ENCODE measurements around the gene MEGF8.

DNA sequence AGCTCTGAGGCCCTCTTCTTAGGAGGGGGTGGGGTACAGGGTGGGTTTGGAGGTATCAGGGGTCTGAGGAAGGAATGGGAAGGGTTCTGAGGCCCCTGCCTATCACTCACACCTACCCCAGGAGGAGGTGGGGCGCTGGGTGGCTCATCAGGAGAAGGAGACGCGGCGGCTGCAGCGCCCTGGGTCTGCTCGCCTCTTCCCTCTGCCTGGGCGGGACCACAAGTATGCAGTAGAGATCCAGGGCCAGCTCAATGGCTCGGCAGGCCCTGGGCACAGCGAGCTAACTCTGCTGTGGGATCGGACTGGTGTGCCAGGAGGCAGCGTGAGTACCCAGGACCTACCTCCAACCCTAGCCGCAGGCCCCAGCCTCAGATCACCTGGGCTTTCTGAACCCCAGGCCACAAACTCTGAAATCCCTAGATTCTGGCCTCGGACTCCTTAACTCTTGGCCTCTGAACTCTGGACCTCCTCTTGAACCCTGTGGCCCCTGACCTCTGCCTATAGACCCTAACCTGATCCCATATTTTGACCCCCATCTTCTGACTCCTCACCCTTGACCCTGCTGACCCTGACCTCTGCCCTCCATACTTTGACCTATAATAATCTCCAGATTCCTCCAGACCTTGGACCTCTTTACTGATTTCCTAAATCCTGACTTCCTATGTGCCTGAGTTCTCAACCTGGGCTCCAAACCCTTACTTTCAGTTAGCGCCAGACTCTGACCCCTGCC is 24.1 kb downstream of the MEGF8 start:
- TF ChIP-seq ZBTB7A (IDR thresholded peaks at IDR 0.05; ENCODE audit: low read depth) = no peak
- no peak for TF ChIP-seq CREB1 (IDR thresholded peaks at IDR 0.05; ENCODE audit: low read depth)
- no peak for TF ChIP-seq YY1 (IDR thresholded peaks at IDR 0.05; ENCODE audit: low read depth)
- no peak for TF ChIP-seq RAD21 (IDR thresholded peaks at IDR 0.05; ENCODE audit: low read depth)
- no peak for TF ChIP-seq EP300 (IDR thresholded peaks at IDR 0.05; ENCODE audit: borderline replicate concordance)
- TF ChIP-seq, protein P1, sequence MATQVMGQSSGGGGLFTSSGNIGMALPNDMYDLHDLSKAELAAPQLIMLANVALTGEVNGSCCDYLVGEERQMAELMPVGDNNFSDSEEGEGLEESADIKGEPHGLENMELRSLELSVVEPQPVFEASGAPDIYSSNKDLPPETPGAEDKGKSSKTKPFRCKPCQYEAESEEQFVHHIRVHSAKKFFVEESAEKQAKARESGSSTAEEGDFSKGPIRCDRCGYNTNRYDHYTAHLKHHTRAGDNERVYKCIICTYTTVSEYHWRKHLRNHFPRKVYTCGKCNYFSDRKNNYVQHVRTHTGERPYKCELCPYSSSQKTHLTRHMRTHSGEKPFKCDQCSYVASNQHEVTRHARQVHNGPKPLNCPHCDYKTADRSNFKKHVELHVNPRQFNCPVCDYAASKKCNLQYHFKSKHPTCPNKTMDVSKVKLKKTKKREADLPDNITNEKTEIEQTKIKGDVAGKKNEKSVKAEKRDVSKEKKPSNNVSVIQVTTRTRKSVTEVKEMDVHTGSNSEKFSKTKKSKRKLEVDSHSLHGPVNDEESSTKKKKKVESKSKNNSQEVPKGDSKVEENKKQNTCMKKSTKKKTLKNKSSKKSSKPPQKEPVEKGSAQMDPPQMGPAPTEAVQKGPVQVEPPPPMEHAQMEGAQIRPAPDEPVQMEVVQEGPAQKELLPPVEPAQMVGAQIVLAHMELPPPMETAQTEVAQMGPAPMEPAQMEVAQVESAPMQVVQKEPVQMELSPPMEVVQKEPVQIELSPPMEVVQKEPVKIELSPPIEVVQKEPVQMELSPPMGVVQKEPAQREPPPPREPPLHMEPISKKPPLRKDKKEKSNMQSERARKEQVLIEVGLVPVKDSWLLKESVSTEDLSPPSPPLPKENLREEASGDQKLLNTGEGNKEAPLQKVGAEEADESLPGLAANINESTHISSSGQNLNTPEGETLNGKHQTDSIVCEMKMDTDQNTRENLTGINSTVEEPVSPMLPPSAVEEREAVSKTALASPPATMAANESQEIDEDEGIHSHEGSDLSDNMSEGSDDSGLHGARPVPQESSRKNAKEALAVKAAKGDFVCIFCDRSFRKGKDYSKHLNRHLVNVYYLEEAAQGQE (IDR thresholded peaks at IDR 0.05; ENCODE audit: low read depth) = no peak
- TF ChIP-seq TCF12 (IDR thresholded peaks at IDR 0.05; ENCODE audit: low read depth) = no peak
- TF ChIP-seq TAF1 (IDR thresholded peaks at IDR 0.05; ENCODE audit: low read depth) = no peak
- TF ChIP-seq, protein P2, sequence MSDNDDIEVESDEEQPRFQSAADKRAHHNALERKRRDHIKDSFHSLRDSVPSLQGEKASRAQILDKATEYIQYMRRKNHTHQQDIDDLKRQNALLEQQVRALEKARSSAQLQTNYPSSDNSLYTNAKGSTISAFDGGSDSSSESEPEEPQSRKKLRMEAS (IDR thresholded peaks at IDR 0.05) = no peak
- no peak for TF ChIP-seq EGR1 (IDR thresholded peaks at IDR 0.05)
- TF ChIP-seq CEBPB (IDR thresholded peaks at IDR 0.05) = no peak
- TF ChIP-seq, protein P3, sequence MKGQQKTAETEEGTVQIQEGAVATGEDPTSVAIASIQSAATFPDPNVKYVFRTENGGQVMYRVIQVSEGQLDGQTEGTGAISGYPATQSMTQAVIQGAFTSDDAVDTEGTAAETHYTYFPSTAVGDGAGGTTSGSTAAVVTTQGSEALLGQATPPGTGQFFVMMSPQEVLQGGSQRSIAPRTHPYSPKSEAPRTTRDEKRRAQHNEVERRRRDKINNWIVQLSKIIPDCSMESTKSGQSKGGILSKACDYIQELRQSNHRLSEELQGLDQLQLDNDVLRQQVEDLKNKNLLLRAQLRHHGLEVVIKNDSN (IDR thresholded peaks at IDR 0.05) = no peak
- no peak for TF ChIP-seq TEAD4 (IDR thresholded peaks at IDR 0.05)

Data from Ishikawa (cell line).